ENCODE measurements around the gene CPLANE1.
A peak's percentile ranks its signal among the peaks of the same experiment; 100 is the strongest.
"Not testable (repeated sequence)": the region's sequence is repeated elsewhere in the genome, so short reads cannot be mapped to it uniquely, and the experiment has no call there.

Gene CPLANE1

GRCh38 chr5:37121027-37121426 lies 128.1 kb downstream of the CPLANE1 start:
- peak in 2 of 4 experiments; percentile 5 to 15 for DNase-seq

GRCh38 chr5:37120270-37120669 lies 128.9 kb downstream of the CPLANE1 start:
- DNase-seq, result no peak

- DNase-seq, result no peak
These were observed 132.8 kb downstream of the CPLANE1 start for GRCh38 chr5:37116359-37116758.

- DNase-seq, result no peak
These were observed 136.7 kb downstream of the CPLANE1 start for GRCh38 chr5:37112383-37112991.

- DNase-seq, result peak in 1 of 4 experiments; percentile 32
These were observed 137.5 kb downstream of the CPLANE1 start for GRCh38 chr5:37111426-37112382.

- no peak for DNase-seq
These were observed 139.0 kb downstream of the CPLANE1 start for GRCh38 chr5:37110135-37110534.

GRCh38 chr5:37109338-37109737 lies 139.8 kb downstream of the CPLANE1 start:
- DNase-seq, result no peak

GRCh38 chr5:37103302-37103701 lies 145.9 kb downstream of the CPLANE1 start:
- no peak for DNase-seq

GRCh38 chr5:37099267-37099666 lies 149.9 kb downstream of the CPLANE1 start:
- not testable (repeated sequence) for DNase-seq

GRCh38 chr5:37093795-37094194 lies 155.4 kb downstream of the CPLANE1 start:
- DNase-seq, result not testable (repeated sequence)

GRCh38 chr5:37090781-37091180 lies 158.4 kb downstream of the CPLANE1 start:
- DNase-seq, result no peak

- DNase-seq, result no peak
These were observed 159.0 kb downstream of the CPLANE1 start for GRCh38 chr5:37090123-37090726.

- DNase-seq, result no peak
These were observed 161.2 kb downstream of the CPLANE1 start for GRCh38 chr5:37088009-37088408.

- DNase-seq, result no peak
These were observed 162.6 kb downstream of the CPLANE1 start for GRCh38 chr5:37086466-37087173.

- DNase-seq, result not testable (repeated sequence)
These were observed 163.2 kb downstream of the CPLANE1 start for GRCh38 chr5:37086026-37086425.

GRCh38 chr5:37082977-37083376 lies 166.2 kb downstream of the CPLANE1 start:
- not testable (repeated sequence) for DNase-seq

- DNase-seq, result no peak
These were observed 168.5 kb downstream of the CPLANE1 start for GRCh38 chr5:37080697-37081096.

GRCh38 chr5:37077146-37077545 lies 172.0 kb downstream of the CPLANE1 start:
- DNase-seq, result no peak

GRCh38 chr5:37075399-37075950 lies 173.7 kb downstream of the CPLANE1 start:
- DNase-seq, result no peak

- DNase-seq, result no peak
These were observed 177.1 kb downstream of the CPLANE1 start for GRCh38 chr5:37071901-37072581.

GRCh38 chr5:37071487-37071886 lies 177.7 kb downstream of the CPLANE1 start:
- DNase-seq, result no peak

- no peak for DNase-seq
These were observed 184.7 kb downstream of the CPLANE1 start for GRCh38 chr5:37064442-37064841.

All from suppressor macrophage (primary cell).